PFSK-1 (cell line): ENCODE data around the gene NEGR1.

Experiments
- FOXP2 ChIP-seq: optimal IDR thresholded peaks from 2 replicates; pipeline ENCODE3; 2011; ENCODE audit warnings: borderline replicate concordance, control low read depth, inconsistent platforms; ENCODE audit not compliant: insufficient read depth; ENCODE audit errors: extremely low read length, extremely low read depth
- POLR2AphosphoS5 ChIP-seq: IDR thresholded peaks from 2 replicates; pipeline ENCODE4 v1.6.1; 2012; ENCODE audit warnings: low read depth, mild to moderate bottlenecking, control low read depth, low read length, moderate library complexity
- REST ChIP-seq, 2 experiments: IDR thresholded peaks; 2 replicates each; pipeline versions ENCODE4 v1.6.1 to v1.8.0; 2011 to 2012; ENCODE audit warnings: low read depth in 2 of 2, low read length in 2 of 2, control low read depth in 1 of 2, inconsistent platforms in 1 of 2, mild to moderate bottlenecking in 1 of 2, moderate library complexity in 1 of 2; ENCODE audit not compliant: insufficient read depth in 1 of 2
- SIN3A ChIP-seq: IDR thresholded peaks from 2 replicates; pipeline ENCODE4 v1.6.1; 2012; ENCODE audit warnings: mild to moderate bottlenecking, low read length, moderate library complexity, borderline replicate concordance; ENCODE audit not compliant: insufficient read depth
- TAF1 ChIP-seq: IDR thresholded peaks from 2 replicates; pipeline ENCODE4 v1.6.1; 2012; ENCODE audit warnings: low read length, control low read depth, borderline replicate concordance; ENCODE audit not compliant: insufficient read depth

The NEGR1 gene

DNA sequence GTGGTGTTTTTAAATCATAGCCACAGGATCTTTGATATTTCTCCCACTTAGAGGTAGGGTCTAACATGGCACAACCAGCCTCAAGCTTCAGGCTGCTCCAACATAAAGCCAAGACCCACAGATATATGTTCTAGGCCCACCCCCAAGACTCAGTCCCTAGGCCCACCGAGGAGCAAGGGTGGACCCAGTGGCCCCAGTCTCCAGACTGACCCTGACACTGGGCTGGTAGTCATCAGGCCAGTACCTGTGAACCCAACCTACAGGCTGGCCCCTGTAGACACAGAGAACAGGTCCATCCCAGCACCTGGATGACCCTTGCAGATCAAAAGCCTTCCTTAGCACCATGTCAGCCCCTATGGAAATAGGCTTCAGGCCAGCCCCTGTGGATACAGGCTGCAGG lies 60.5 kb downstream of the NEGR1 start:
- TF ChIP-seq SIN3A, result no peak
- TF ChIP-seq POLR2AphosphoS5, result no peak
- no peak for TF ChIP-seq REST (IDR thresholded peaks at IDR 0.05; ENCODE audit: insufficient read depth in 1 of 2, low read depth in 2 of 2, low read length in 2 of 2)
- TF ChIP-seq FOXP2, result no peak
- TF ChIP-seq TAF1, result no peak

GRCh38 chr1:72218141-72218739 lies 64.1 kb downstream of the NEGR1 start:
- TF ChIP-seq FOXP2, result no peak
- TF ChIP-seq REST (IDR thresholded peaks at IDR 0.05; ENCODE audit: insufficient read depth in 1 of 2, low read depth in 2 of 2, low read length in 2 of 2), result no peak
- TF ChIP-seq TAF1, result no peak
- TF ChIP-seq SIN3A, result no peak
- no peak for TF ChIP-seq POLR2AphosphoS5

- no peak for TF ChIP-seq REST (IDR thresholded peaks at IDR 0.05; ENCODE audit: insufficient read depth in 1 of 2, low read depth in 2 of 2, low read length in 2 of 2)
- TF ChIP-seq FOXP2, result no peak
- TF ChIP-seq SIN3A, result no peak
- TF ChIP-seq TAF1, result no peak
- TF ChIP-seq POLR2AphosphoS5, result no peak
These were observed 75.3 kb downstream of the NEGR1 start for GRCh38 chr1:72207059-72207458.

DNA sequence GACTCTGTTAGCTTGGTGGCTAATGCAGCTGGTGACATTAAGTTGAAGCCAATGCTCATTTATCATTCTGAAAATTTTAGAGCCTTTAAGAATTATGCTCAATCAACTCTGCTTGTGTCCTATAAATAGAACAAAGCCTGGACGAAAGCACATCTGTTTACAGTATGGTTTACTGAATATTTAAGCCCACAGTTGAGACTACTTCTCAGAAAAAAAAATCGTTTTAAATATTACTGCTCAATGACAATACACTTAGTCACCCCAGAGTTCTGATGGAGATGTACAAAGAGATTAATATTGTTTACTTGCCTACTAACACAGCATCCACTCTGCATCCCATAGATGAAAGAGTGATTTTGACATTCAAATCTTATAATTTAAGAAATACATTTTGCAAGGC lies 79.6 kb downstream of the NEGR1 start:
- TF ChIP-seq FOXP2, result no peak
- no peak for TF ChIP-seq TAF1
- no peak for TF ChIP-seq POLR2AphosphoS5
- TF ChIP-seq SIN3A, result no peak
- TF ChIP-seq REST (IDR thresholded peaks at IDR 0.05; ENCODE audit: insufficient read depth in 1 of 2, low read depth in 2 of 2, low read length in 2 of 2), result no peak
